ENCODE data around the gene GOSR2.

DNA sequence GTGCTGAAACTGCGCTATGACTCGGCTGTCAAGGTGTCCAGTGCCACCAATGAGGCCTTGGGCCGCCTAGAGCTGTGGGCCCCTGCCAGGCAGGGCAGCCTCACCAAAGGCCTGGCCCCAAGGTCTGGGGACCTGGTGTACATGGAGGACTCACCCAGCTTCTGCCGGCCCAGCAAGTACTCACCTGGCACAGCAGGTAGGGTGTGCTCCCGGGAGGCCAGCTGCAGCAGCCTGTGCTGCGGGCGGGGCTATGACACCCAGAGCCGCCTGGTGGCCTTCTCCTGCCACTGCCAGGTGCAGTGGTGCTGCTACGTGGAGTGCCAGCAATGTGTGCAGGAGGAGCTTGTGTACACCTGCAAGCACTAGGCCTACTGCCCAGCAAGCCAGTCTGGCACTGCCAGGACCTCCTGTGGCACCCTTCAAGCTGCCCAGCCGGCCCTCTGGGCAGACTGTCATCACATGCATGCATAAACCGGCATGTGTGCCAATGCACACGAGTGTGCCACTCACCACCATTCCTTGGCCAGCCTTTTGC lies 46.5 kb upstream of the GOSR2 start:
- TF ChIP-seq SIN3A (IDR thresholded peaks at IDR 0.05; ENCODE audit: borderline replicate concordance, insufficient read depth, low read length) (no peak), REST (IDR thresholded peaks at IDR 0.05; ENCODE audit: insufficient read depth in 1 of 2, low read depth in 2 of 2, low read length in 2 of 2) (no peak), POLR2AphosphoS5 (IDR thresholded peaks at IDR 0.05; ENCODE audit: low read depth, low read length) (no peak)
